Upper lobe of left lung (tissue), 6 donors: ENCODE measurements around the gene SRGAP3. TPM values are rescaled to one million over a fixed set of nuclear protein-coding genes. Genes with fewer than 3 reads are reported as not detected.

Experiments used
- ATAC-seq, 2 donors: fragments of 200-7000 bp; cut with Tn5 transposase; one replicate each; pipeline ENCODE4 v1.9.1; 2022; ENCODE audit warnings: mild to moderate bottlenecking in 2 of 2, moderate library complexity in 2 of 2; ENCODE audit not compliant: low FRiP score in 2 of 2
- DNase-seq, 2 donors: peaks; one replicate each; pipeline ENCODE4 v3.0.0-alpha.2; 2019 to 2020
- H3K27ac ChIP-seq, 4 donors: fragments of 200-600 bp; sonication (generic); one replicate each; pipeline ENCODE4 v1.5.1; 2016 to 2019
- H3K27me3 ChIP-seq, 4 donors: fragments of 200-600 bp; sonication (generic); one replicate each; pipeline ENCODE4 v1.5.1; 2017 to 2019
- H3K36me3 ChIP-seq, 4 donors: fragments of 200-600 bp; sonication (generic); one replicate each; pipeline ENCODE4 v1.5.1; 2016 to 2019
- H3K4me1 ChIP-seq, 4 donors: fragments of 200-600 bp; sonication (generic); one replicate each; pipeline ENCODE4 v1.5.1; 2018 to 2019
- H3K4me3 ChIP-seq, 4 donors: fragments of 200-600 bp; sonication (generic); one replicate each; pipeline ENCODE4 v1.5.1; 2017 to 2019; ENCODE audit warnings: mild to moderate bottlenecking in 2 of 4, moderate library complexity in 1 of 4
- H3K9me3 ChIP-seq, 4 donors: fragments of 200-600 bp; sonication (generic); one replicate each; pipeline ENCODE4 v1.5.1; 2018 to 2019
- EP300 ChIP-seq, 4 donors: sonication (generic); formaldehyde crosslinking; IDR thresholded peaks; one replicate each; pipeline ENCODE4 v1.5.1; 2017; ENCODE audit warnings: antibody characterized with exemption in 4 of 4, control low read depth in 2 of 4
- POLR2A ChIP-seq, 4 donors: fragments of 450-650 bp; IDR thresholded peaks; one replicate each; pipeline ENCODE4 v1.5.1; 2016 to 2017; ENCODE audit warnings: antibody characterized with exemption in 4 of 4, mild to moderate bottlenecking in 2 of 4
- POLR2AphosphoS5 ChIP-seq, 2 donors: sonication (generic); formaldehyde crosslinking; IDR thresholded peaks; one replicate each; pipeline ENCODE4 v1.5.1; 2017; ENCODE audit warnings: antibody characterized with exemption in 2 of 2
- WGBS, 2 donors: methylation state at CpG; one replicate each; pipeline ENCODE4 v1.1.5; 2017 to 2018; 5-methylcytosine and 5-hydroxymethylcytosine counted together
- total RNA-seq, 6 donors: library from RNA; depleted of rRNA in 4 of 6; stranded (reverse); fragments of >200 nt in 4 of 6; gene quantifications; one replicate each; pipeline versions ENCODE4 v1.1.0 to v1.2.1, GENCODE V29; 2016 to 2021
- TF ChIP-seq, protein P1 (sequence below), 6 experiments: fragments of 450-650 bp in 4 of 6; fragments of 200-600 bp in 2 of 6; sonication (generic) in 2 of 6; IDR thresholded peaks; one replicate each; pipeline ENCODE4 v1.5.1; 2016 to 2019; ENCODE audit warnings: antibody characterized with exemption in 6 of 6
- donor health status: DM: no; HTN: no; CAD: no; lungs with moderate emphysema.
- donor health status: DM: no; HTN: yes; CAD: no; lungs with severe emphysema.

The SRGAP3 gene
- total RNA-seq, 6 donors from 2014 or later, result 4.6 to 29.6 (median 11.4) TPM

DNA sequence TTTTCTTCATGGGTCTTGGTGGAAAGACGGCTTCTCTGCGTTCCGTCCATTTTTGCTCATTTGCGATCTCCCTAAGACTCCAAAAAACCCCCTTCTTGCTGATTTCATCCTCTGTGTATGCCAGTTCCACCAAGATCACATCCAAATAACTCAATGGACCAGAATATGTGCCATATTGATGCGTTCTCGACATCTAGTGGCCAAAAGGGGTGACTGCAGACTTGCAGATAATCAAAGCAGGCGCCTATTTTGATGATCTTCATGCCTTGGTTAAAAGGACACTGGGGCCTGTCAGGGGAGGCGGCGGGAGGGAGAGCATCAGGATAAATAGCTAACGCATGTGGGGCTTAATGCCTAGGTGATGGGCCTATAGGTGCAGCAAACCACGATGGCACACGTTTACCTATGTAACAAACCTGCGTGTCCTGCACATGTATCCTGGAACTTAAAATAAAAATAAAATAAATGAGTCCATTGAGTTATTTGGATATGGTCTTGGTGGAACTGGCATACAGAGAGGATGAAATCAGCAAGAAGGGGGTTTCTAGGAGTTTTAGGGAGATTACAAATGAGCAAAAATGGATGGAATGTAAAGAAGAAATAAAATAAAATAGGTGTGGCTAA is 182.0 kb downstream of the SRGAP3 start:
- ATAC-seq, result peak; percentile 59 to 85
- DNase-seq, result no peak
- Histone ChIP-seq H3K27me3 (no peaks in the 10 kb centered on the region), H3K4me3 (no peak overlapping the region), H3K4me1 (peaks cover 0 to 6% (median 2%) of the 10 kb centered on the region in 4 donors), H3K36me3 (no peaks in the 10 kb centered on the region), H3K27ac (peak overlapping the region in 1 of 4 donors; percentile 20), H3K9me3 (no peaks in the 10 kb centered on the region)
- TF ChIP-seq, protein P1, sequence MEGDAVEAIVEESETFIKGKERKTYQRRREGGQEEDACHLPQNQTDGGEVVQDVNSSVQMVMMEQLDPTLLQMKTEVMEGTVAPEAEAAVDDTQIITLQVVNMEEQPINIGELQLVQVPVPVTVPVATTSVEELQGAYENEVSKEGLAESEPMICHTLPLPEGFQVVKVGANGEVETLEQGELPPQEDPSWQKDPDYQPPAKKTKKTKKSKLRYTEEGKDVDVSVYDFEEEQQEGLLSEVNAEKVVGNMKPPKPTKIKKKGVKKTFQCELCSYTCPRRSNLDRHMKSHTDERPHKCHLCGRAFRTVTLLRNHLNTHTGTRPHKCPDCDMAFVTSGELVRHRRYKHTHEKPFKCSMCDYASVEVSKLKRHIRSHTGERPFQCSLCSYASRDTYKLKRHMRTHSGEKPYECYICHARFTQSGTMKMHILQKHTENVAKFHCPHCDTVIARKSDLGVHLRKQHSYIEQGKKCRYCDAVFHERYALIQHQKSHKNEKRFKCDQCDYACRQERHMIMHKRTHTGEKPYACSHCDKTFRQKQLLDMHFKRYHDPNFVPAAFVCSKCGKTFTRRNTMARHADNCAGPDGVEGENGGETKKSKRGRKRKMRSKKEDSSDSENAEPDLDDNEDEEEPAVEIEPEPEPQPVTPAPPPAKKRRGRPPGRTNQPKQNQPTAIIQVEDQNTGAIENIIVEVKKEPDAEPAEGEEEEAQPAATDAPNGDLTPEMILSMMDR (IDR thresholded peaks at IDR 0.05), result peak; percentile 18 to 77 (median 69)
- TF ChIP-seq EP300 (IDR thresholded peaks at IDR 0.05), result no peak
- 33 to 43% methylated on average over 13 of the region's 13 CpGs for WGBS, 2 donors

DNA sequence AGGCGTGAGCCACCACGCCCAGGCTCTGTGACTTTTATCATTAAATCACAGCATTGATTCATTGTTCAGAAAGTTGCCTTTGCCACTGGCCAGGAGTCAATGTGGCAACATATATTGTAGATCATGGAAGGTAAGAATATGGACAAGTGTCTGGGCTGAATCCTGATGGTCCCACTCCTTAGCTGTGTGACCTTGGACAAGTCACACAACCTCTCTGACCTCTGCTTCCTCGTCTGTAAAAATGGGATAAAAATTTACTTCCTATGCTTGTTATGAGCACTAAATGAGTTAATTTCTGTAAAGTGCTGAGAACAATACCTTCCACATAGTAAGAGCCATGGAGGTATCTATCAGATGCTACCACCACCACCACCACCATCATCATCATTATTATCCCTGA is 182.7 kb downstream of the SRGAP3 start:
- Histone ChIP-seq H3K4me3 (no peak overlapping the region), H3K9me3 (no peaks in the 10 kb centered on the region), H3K36me3 (no peaks in the 10 kb centered on the region), H3K4me1 (peaks cover 0 to 6% (median 2%) of the 10 kb centered on the region in 4 donors), H3K27ac (no peak overlapping the region), H3K27me3 (no peaks in the 10 kb centered on the region)
- TF ChIP-seq POLR2AphosphoS5 (IDR thresholded peaks at IDR 0.05), result no peak
- no peak for TF ChIP-seq EP300 (IDR thresholded peaks at IDR 0.05)
- TF ChIP-seq, protein P1 (IDR thresholded peaks at IDR 0.05), result no peak
- no peak for TF ChIP-seq POLR2A (IDR thresholded peaks at IDR 0.05)
- ATAC-seq, result no peak
- DNase-seq, result no peak
- 87 to 89% methylated on average over 3 of the region's 3 CpGs for WGBS, 2 donors

DNA sequence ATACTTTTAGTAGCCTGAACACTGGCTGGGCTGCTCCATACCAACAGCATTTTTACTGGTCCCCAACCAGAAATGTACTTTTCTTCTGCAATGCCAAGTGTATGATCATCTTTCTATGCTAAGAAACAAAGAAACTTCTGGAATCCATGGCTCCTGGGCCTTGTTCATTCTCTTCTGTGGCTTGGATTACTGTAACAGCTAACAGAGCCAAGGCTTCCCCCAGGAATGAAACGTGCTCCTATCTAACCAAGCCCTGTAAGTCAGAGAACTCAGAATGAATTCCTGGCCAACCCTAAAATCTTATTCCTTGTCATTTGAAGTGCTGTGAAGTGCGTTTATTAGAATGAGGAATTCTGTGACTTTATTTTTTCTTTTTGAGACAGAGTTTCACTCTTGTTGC is 183.3 kb downstream of the SRGAP3 start:
- no peak overlapping the region for H3K4me3 ChIP-seq
- no peak overlapping the region for H3K27ac ChIP-seq
- TF ChIP-seq POLR2AphosphoS5 (IDR thresholded peaks at IDR 0.05) (no peak), EP300 (IDR thresholded peaks at IDR 0.05) (no peak), POLR2A (IDR thresholded peaks at IDR 0.05) (no peak)
- TF ChIP-seq, protein P1 (IDR thresholded peaks at IDR 0.05), result no peak
- no peak for DNase-seq
- WGBS, 2 donors, result 41 to 48% methylated on average over 2 of the region's 2 CpGs
- H3K9me3 ChIP-seq, result no peaks in the 10 kb centered on the region
- ATAC-seq, result no peak
- peaks cover 0 to 6% (median 2%) of the 10 kb centered on the region in 4 donors for H3K4me1 ChIP-seq
- H3K36me3 ChIP-seq, result no peaks in the 10 kb centered on the region
- H3K27me3 ChIP-seq, result no peaks in the 10 kb centered on the region

DNA sequence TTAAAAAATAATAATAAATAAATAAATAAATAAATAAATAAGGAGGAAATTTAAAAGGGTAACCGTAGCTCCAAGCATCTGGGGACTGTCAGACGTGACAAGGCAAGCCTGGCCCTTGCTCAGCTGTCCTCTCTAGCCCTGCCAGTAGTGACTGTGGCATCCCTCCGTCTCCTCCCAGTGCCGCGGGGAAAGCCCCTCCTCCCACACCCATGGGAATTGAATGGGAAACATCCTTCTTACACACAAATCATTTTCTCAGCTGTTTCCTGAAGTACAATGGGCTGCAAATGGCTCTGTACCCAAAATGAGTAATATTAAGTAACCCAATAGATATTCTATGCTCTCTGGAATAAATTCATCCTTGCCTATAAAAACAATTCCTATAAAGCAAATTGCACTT is 184.6 kb downstream of the SRGAP3 start:
- H3K27ac ChIP-seq, result no peak overlapping the region
- ATAC-seq, result no peak
- no peak for TF ChIP-seq EP300 (IDR thresholded peaks at IDR 0.05)
- no peak for TF ChIP-seq POLR2AphosphoS5 (IDR thresholded peaks at IDR 0.05)
- TF ChIP-seq, protein P1 (IDR thresholded peaks at IDR 0.05), result no peak
- TF ChIP-seq POLR2A (IDR thresholded peaks at IDR 0.05), result no peak
- DNase-seq, result no peak
- peaks cover 0 to 6% (median 2%) of the 10 kb centered on the region in 4 donors for H3K4me1 ChIP-seq
- no peak overlapping the region for H3K4me3 ChIP-seq
- no peaks in the 10 kb centered on the region for H3K9me3 ChIP-seq
- 38 to 56% methylated on average over 5 of the region's 5 CpGs for WGBS, 2 donors
- no peaks in the 10 kb centered on the region for H3K27me3 ChIP-seq
- no peaks in the 10 kb centered on the region for H3K36me3 ChIP-seq

DNA sequence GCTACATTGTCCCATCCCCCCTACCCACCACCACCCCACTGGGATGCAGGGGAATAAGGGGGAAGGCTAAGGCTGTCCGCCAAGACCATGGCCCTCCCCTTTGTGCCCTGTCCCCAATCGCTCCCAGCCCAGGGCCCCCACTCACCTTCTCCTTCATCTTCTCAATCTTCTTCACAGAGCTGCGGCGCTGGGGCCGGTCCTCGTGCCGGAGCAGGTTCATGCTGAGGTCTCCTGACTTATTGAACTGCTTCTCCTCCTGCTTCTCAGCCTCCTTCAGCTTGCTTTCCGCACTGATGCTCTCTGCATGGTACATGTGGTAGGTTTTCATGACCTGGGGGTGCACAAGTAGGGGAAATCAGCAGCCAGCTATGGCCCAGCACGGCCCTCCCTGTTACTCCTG is 185.2 kb downstream of the SRGAP3 start:
- no peak for ATAC-seq
- H3K9me3 ChIP-seq, result no peaks in the 10 kb centered on the region
- H3K36me3 ChIP-seq, result no peaks in the 10 kb centered on the region
- H3K4me1 ChIP-seq, result peaks cover 0 to 6% (median 2%) of the 10 kb centered on the region in 4 donors
- H3K27me3 ChIP-seq, result no peaks in the 10 kb centered on the region
- DNase-seq, result peak in 1 of 2 donors; percentile 75
- no peak overlapping the region for H3K4me3 ChIP-seq
- no peak for TF ChIP-seq EP300 (IDR thresholded peaks at IDR 0.05)
- no peak for TF ChIP-seq POLR2AphosphoS5 (IDR thresholded peaks at IDR 0.05)
- TF ChIP-seq, protein P1 (IDR thresholded peaks at IDR 0.05), result no peak
- TF ChIP-seq POLR2A (IDR thresholded peaks at IDR 0.05), result no peak
- WGBS, 2 donors, result 90% methylated on average over 9 of the region's 9 CpGs
- H3K27ac ChIP-seq, result no peak overlapping the region
